Measurements from ENCODE around the gene PKNOX2.

GRCh38 chr11:125335106-125335505 is 170.6 kb downstream of the PKNOX2 start:
- no peak for TF ChIP-seq CEBPB (IDR thresholded peaks at IDR 0.05; ENCODE audit: low read depth, low read length)
- TF ChIP-seq CHD7 (IDR thresholded peaks at IDR 0.05; ENCODE audit: insufficient replicate concordance, low read length), result no peak
- no peak for TF ChIP-seq POLR2A (IDR thresholded peaks at IDR 0.05; ENCODE audit: control extremely low read depth in 1 of 2, low read depth in 2 of 2, low read length in 2 of 2)
- TF ChIP-seq RFX5 (IDR thresholded peaks at IDR 0.05; ENCODE audit: borderline replicate concordance, low read depth, low read length), result no peak
- no peak for TF ChIP-seq ZNF274 (IDR thresholded peaks at IDR 0.05; ENCODE audit: borderline replicate concordance, extremely low read depth, low read length)
- no peak for TF ChIP-seq USF2 (IDR thresholded peaks at IDR 0.05; ENCODE audit: low read length)
- no peak for TF ChIP-seq HDAC2 (IDR thresholded peaks at IDR 0.05; ENCODE audit: borderline replicate concordance in 1 of 2, low read depth in 2 of 2, low read length in 2 of 2)
- no peak for TF ChIP-seq SP2 (IDR thresholded peaks at IDR 0.05; ENCODE audit: low read length)

Data from H1 (cell line).